Loucy (cell line): Measurements from ENCODE around the gene LUZP1.

Source experiments
- CTCF ChIP-seq: fragments of 200-600 bp; sonication (generic); conservative IDR thresholded peaks from 2 replicates; pipeline ENCODE4 v1.5.1; 2014; ENCODE audit warnings: mild to moderate bottlenecking, antibody characterized with exemption, low read length
- EZH2phosphoT487 ChIP-seq: fragments of 200-600 bp; IDR thresholded peaks from 2 replicates; pipeline ENCODE4 v1.6.1; 2018; ENCODE audit warnings: antibody characterized with exemption, mild to moderate bottlenecking, moderate library complexity, borderline replicate concordance

- no peak for TF ChIP-seq CTCF
- no peak for TF ChIP-seq EZH2phosphoT487
Observed at GRCh38 chr1:23090056-23090455, 78.6 kb downstream of the LUZP1 start.
